NCI-H82 treated with DMSO at 0.1 percent for 48 hours (cell line): ENCODE data around the gene GPR42.

Experiments used
- DNase-seq: peaks from one replicate; lab custom pipeline; 2025; ENCODE audit not compliant: unreplicated experiment; lab: John Stamatoyannopoulos, UW

The GPR42 gene

GRCh38 chr19:35370722-35371121 lies at the start of gene GPR42:
Gene GPR42, plus strand, starts transcription at chr19:35371068. Its CDS starts 292 bp downstream, at chr19:35371360.
- DNase-seq, result no peak

GRCh38 chr19:35321291-35321690 lies 49.6 kb upstream of the GPR42 start:
- DNase-seq, result no peak

GRCh38 chr19:35322014-35322413 lies 48.9 kb upstream of the GPR42 start:
- DNase-seq, result no peak

GRCh38 chr19:35327642-35328041 lies 43.2 kb upstream of the GPR42 start:
- DNase-seq, result no peak

- no peak for DNase-seq
Measured at GRCh38 chr19:35328851-35329285, 42.0 kb upstream of the GPR42 start, which contains the start of gene CD22. Gene CD22, plus strand, starts transcription at chr19:35329187. Its CDS starts 2,854 bp downstream, at chr19:35332041.

DNA sequence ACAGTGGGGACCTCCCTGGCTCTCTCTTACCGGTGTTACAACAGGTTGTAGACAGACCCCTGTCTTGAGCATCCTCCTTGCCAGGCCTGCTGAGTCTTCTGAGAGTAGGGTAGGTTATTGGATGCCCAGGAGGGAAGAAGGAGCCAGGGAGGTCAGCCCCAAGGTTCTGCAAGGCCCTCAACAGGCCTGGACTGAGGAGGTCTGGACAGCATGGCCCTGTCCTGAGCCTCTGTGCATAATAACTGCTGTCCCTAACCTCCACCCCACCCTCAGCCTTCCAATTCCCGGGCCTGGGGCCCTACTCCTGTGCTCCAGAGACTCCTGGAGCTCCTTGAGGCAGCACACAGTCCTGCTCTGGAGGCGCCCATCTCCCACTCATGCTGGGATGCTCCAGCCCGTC lies 41.5 kb upstream of the GPR42 start:
- DNase-seq, result no peak

DNA sequence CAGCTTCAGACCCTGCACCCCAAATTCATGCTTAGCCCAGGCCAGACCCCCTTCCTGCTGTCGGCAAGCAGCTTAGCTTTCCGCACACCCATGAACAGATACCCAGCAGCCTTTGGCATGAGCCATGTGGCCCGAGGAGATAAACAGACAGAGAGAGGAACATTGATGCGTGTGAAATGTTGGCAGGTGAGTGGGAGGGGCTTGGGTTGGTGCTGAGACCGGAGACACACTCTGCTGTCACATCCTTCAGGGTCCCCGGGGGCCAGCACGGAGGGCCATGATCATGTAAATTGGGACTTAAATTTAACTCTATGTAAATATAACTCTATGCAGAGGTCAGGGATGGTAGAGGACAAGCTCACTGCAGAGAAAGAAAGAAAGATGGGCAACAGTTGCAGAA lies 40.4 kb upstream of the GPR42 start:
- DNase-seq, result no peak

GRCh38 chr19:35331551-35332214 lies 39.2 kb upstream of the GPR42 start:
- DNase-seq, result no peak

DNA sequence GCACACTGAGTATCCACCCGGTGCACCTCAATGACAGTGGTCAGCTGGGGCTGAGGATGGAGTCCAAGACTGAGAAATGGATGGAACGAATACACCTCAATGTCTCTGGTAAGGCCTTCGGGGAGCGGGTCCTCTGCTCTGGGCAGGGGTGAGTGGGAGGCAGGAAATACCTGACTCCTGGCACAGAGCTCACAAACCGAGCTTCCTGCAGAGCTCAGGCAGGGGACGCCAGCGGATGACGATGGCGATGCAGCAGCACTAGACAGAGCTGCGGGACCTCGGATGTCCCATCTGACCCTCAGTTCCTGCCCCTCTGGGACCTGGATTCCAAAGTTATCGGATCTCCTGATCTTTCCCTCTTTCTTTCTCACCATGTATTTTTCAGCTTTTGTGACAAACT lies 38.1 kb upstream of the GPR42 start:
- no peak for DNase-seq

- DNase-seq, result no peak
Measured at GRCh38 chr19:35334144-35334753, 36.6 kb upstream of the GPR42 start.

- DNase-seq, result no peak
Measured at GRCh38 chr19:35336166-35336955, 34.5 kb upstream of the GPR42 start.

DNA sequence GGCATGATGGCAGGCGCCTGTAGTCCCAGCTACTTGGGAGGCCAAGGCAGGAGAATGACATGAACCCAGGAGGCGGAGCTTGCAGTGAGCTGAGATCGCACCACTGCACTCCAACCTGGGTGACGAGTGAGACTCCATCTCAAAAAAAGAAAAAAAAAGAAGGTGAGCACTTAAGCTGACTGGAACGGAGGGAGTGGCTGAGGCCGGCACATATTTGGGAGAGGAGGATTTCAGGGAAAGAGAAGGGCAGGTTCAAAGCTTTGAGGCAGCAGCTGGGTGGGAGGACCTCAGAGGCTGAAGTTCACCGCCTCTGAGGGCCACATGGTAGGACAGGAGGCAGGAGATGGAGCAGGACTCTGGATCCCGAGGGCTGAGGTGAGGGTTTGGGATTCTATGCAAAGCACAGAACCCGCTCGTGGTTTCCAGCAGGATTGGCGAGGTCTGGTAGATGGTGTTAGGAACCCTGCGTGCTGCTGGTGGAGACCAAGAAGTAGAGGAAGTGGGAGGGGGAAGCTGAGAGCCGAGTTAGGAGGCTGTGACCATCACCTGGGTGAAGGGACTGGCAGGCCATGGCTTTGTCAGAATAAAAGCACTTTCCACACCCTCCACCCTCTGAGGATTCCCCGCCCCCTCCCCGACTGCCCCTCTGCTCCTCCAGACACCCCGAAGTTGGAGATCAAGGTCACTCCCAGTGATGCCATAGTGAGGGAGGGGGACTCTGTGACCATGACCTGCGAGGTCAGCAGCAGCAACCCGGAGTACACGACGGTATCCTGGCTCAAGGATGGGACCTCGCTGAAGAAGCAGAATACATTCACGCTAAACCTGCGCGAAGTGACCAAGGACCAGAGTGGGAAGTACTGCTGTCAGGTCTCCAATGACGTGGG lies 33.5 kb upstream of the GPR42 start:
- no peak for DNase-seq

- DNase-seq, result no peak
Measured at GRCh38 chr19:35337984-35338296, 32.9 kb upstream of the GPR42 start.

GRCh38 chr19:35340431-35340830 lies 30.4 kb upstream of the GPR42 start:
- no peak for DNase-seq

GRCh38 chr19:35341006-35341405 lies 29.9 kb upstream of the GPR42 start:
- DNase-seq, result no peak

DNA sequence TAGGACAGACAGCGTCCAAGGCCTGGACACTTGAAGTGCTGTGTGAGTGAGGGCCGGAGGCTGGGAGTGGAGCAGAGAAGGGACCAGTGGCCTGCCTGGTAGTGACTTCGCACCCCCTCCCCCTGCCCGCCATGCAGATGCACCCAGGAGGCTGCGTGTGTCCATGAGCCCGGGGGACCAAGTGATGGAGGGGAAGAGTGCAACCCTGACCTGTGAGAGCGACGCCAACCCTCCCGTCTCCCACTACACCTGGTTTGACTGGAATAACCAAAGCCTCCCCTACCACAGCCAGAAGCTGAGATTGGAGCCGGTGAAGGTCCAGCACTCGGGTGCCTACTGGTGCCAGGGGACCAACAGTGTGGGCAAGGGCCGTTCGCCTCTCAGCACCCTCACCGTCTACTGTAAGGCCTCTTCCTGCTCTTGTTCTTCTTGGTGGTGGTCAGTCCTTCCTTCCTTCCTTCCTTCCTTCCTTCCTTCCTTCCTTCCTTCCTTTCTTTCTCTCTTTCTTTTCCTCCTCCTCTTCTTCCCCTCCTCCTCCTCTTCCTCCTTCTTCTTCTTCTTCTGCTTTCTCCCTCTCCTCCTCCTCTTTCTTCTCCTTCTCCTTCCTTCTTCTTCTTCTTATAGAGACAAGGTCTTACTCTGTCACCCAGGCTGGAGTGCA lies 29.2 kb upstream of the GPR42 start:
- no peak for DNase-seq

GRCh38 chr19:35342430-35342829 lies 28.4 kb upstream of the GPR42 start:
- peak; percentile 62 for DNase-seq

GRCh38 chr19:35344511-35345031 lies 26.3 kb upstream of the GPR42 start:
- DNase-seq, result no peak

- DNase-seq, result no peak
Measured at GRCh38 chr19:35345671-35346111, 25.2 kb upstream of the GPR42 start.
